ENCODE measurements around the gene HIGD2A. TPM values are rescaled to one million over a fixed set of nuclear protein-coding genes. Genes with fewer than 3 reads are reported as not detected.

Gene HIGD2A
- total and polyA plus RNA-seq, 9 of the 15 experiments (the other 6 are each of a cell fraction or from before 2014, with no cell fraction given): 94.7 to 264 (median 163) TPM

DNA sequence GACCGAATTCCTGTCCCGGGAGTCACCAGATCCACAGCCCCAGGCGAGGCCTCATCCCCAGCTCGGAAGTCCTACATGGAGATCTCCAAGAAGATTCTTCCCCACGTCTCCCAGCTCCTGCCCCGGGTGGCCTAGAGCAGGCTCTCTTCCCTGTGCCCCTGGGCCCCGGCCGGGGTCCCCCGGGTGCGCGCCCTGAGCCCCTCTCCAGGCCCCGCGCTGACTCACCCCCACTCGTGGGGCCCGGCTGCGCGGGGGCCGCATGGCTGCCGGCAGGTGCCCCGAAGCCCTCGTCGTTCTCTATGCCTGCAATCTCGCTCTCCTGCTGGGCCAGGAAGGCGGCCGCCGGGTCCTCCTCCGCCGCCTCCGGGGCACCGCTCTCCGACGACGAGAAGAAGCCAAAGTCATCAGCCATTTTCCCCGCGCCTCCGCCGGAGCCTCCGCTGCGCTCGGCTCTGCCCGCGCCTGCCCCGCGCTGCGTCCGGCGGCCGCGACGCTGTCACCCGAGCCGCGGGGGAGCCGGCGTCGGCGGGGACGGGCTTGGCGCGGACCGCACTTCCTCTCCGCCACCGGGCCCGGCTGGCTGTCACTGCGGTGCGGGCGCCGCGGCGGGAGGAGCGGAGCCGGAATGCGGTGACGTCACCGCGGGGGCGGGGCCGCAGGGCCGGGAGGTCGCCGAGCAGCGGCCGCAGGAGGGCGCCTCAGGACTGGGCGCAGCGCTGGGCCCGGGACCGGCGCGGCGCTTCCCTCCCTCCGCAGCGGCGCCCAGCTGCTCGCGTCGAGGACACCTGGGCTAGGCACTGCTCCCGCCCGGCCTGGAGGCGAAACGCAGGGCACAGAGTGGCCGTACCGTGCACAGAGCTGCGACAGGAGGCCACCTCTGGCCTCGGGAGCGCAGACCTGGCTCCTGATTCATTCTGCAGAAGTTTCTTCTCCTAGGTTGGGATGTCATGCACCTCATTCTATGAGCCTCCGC is 27.7 kb downstream of the HIGD2A start, which contains the start of gene CLTB (continued):
- TF ChIP-seq, protein P1, sequence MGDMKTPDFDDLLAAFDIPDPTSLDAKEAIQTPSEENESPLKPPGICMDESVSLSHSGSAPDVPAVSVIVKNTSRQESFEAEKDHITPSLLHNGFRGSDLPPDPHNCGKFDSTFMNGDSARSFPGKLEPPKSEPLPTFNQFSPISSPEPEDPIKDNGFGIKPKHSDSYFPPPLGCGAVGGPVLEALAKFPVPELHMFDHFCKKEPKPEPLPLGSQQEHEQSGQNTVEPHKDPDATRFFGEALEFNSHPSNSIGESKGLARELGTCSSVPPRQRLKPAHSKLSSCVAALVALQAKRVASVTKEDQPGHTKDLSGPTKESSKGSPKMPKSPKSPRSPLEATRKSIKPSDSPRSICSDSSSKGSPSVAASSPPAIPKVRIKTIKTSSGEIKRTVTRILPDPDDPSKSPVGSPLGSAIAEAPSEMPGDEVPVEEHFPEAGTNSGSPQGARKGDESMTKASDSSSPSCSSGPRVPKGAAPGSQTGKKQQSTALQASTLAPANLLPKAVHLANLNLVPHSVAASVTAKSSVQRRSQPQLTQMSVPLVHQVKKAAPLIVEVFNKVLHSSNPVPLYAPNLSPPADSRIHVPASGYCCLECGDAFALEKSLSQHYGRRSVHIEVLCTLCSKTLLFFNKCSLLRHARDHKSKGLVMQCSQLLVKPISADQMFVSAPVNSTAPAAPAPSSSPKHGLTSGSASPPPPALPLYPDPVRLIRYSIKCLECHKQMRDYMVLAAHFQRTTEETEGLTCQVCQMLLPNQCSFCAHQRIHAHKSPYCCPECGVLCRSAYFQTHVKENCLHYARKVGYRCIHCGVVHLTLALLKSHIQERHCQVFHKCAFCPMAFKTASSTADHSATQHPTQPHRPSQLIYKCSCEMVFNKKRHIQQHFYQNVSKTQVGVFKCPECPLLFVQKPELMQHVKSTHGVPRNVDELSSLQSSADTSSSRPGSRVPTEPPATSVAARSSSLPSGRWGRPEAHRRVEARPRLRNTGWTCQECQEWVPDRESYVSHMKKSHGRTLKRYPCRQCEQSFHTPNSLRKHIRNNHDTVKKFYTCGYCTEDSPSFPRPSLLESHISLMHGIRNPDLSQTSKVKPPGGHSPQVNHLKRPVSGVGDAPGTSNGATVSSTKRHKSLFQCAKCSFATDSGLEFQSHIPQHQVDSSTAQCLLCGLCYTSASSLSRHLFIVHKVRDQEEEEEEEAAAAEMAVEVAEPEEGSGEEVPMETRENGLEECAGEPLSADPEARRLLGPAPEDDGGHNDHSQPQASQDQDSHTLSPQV (IDR thresholded peaks at IDR 0.05): peak; percentile 74; the same call in 1 of the 2 replicates
- TF ChIP-seq NCOA6 (IDR thresholded peaks at IDR 0.05): no peak
- TF ChIP-seq, protein P2, sequence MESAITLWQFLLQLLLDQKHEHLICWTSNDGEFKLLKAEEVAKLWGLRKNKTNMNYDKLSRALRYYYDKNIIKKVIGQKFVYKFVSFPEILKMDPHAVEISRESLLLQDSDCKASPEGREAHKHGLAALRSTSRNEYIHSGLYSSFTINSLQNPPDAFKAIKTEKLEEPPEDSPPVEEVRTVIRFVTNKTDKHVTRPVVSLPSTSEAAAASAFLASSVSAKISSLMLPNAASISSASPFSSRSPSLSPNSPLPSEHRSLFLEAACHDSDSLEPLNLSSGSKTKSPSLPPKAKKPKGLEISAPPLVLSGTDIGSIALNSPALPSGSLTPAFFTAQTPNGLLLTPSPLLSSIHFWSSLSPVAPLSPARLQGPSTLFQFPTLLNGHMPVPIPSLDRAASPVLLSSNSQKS (CRISPR knock-in tag; IDR thresholded peaks at IDR 0.05): no peak
- TF ChIP-seq MAFF (IDR thresholded peaks at IDR 0.05; ENCODE audit: low read length): no peak
- TF ChIP-seq, protein P3, sequence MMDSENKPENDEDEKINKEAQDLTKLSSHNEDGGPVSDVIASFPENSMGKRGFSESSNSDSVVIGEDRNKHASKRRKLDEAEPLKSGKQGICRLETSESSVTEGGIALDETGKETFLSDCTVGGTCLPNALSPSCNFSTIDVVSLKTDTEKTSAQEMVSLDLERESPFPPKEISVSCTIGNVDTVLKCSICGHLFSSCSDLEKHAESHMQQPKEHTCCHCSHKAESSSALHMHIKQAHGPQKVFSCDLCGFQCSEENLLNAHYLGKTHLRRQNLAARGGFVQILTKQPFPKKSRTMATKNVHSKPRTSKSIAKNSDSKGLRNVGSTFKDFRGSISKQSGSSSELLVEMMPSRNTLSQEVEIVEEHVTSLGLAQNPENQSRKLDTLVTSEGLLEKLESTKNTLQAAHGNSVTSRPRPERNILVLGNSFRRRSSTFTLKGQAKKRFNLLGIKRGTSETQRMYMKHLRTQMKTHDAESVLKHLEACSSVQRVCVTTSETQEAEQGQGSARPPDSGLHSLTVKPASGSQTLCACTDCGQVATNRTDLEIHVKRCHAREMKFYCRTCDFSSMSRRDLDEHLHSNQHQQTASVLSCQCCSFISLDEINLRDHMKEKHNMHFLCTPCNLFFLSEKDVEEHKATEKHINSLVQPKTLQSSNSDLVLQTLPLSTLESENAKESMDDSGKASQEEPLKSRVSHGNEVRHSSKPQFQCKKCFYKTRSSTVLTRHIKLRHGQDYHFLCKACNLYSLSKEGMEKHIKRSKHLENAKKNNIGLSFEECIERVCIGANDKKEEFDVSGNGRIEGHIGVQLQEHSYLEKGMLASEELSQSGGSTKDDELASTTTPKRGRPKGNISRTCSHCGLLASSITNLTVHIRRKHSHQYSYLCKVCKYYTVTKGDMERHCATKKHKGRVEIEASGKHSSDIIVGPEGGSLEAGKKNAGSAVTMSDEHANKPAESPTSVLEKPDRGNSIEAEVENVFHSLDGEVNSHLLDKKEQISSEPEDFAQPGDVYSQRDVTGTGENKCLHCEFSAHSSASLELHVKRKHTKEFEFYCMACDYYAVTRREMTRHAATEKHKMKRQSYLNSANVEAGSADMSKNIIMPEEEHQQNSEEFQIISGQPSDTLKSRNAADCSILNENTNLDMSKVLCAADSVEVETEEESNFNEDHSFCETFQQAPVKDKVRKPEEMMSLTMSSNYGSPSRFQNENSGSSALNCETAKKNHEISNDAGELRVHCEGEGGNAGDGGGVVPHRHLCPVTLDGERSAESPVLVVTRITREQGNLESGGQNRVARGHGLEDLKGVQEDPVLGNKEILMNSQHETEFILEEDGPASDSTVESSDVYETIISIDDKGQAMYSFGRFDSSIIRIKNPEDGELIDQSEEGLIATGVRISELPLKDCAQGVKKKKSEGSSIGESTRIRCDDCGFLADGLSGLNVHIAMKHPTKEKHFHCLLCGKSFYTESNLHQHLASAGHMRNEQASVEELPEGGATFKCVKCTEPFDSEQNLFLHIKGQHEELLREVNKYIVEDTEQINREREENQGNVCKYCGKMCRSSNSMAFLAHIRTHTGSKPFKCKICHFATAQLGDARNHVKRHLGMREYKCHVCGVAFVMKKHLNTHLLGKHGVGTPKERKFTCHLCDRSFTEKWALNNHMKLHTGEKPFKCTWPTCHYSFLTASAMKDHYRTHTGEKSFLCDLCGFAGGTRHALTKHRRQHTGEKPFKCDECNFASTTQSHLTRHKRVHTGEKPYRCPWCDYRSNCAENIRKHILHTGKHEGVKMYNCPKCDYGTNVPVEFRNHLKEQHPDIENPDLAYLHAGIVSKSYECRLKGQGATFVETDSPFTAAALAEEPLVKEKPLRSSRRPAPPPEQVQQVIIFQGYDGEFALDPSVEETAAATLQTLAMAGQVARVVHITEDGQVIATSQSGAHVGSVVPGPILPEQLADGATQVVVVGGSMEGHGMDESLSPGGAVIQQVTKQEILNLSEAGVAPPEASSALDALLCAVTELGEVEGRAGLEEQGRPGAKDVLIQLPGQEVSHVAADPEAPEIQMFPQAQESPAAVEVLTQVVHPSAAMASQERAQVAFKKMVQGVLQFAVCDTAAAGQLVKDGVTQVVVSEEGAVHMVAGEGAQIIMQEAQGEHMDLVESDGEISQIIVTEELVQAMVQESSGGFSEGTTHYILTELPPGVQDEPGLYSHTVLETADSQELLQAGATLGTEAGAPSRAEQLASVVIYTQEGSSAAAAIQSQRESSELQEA (IDR thresholded peaks at IDR 0.05; ENCODE audit: low read depth): no peak
- TF ChIP-seq GTF2F1 (IDR thresholded peaks at IDR 0.05; ENCODE audit: low read depth, low read length): no peak
- no peak for TF ChIP-seq EZH2 (IDR thresholded peaks at IDR 0.05; ENCODE audit: borderline replicate concordance, low read depth, low read length)
- TF ChIP-seq, protein P4, sequence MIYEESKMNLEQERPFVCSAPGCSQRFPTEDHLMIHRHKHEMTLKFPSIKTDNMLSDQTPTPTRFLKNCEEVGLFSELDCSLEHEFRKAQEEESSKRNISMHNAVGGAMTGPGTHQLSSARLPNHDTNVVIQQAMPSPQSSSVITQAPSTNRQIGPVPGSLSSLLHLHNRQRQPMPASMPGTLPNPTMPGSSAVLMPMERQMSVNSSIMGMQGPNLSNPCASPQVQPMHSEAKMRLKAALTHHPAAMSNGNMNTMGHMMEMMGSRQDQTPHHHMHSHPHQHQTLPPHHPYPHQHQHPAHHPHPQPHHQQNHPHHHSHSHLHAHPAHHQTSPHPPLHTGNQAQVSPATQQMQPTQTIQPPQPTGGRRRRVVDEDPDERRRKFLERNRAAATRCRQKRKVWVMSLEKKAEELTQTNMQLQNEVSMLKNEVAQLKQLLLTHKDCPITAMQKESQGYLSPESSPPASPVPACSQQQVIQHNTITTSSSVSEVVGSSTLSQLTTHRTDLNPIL (CRISPR knock-in tag; IDR thresholded peaks at IDR 0.05): no peak
- TF ChIP-seq, protein P5, sequence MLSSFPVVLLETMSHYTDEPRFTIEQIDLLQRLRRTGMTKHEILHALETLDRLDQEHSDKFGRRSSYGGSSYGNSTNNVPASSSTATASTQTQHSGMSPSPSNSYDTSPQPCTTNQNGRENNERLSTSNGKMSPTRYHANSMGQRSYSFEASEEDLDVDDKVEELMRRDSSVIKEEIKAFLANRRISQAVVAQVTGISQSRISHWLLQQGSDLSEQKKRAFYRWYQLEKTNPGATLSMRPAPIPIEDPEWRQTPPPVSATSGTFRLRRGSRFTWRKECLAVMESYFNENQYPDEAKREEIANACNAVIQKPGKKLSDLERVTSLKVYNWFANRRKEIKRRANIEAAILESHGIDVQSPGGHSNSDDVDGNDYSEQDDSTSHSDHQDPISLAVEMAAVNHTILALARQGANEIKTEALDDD (IDR thresholded peaks at IDR 0.05): no peak
- no peak for TF ChIP-seq NR1H2 (CRISPR knock-in tag; IDR thresholded peaks at IDR 0.05)
